ENCODE measurements around the gene PAGE2B.
A peak's percentile ranks its signal among the peaks of the same experiment; 100 is the strongest.
"Not testable (repeated sequence)": the region's sequence is repeated elsewhere in the genome, so short reads cannot be mapped to it uniquely, and the experiment has no call there.

The PAGE2B gene

GRCh38 chrX:55074851-55075467 lies at the start of gene PAGE2B:
TSS of gene PAGE2B (plus strand) at chrX:55075030. CDS start at chrX:55076042, 1,012 bp downstream.
- no peak for DNase-seq

GRCh38 chrX:55026143-55026542 lies 48.7 kb upstream of the PAGE2B start:
- DNase-seq = no peak

- DNase-seq = no peak
Observed at GRCh38 chrX:55026840-55027239, 48.0 kb upstream of the PAGE2B start.

- DNase-seq = peak; percentile 95
Observed at GRCh38 chrX:55028040-55028439, 46.8 kb upstream of the PAGE2B start.

GRCh38 chrX:55028611-55029010 lies 46.2 kb upstream of the PAGE2B start:
- DNase-seq = peak; percentile 49

GRCh38 chrX:55029291-55029690 lies 45.5 kb upstream of the PAGE2B start:
- DNase-seq = peak; percentile 26

- DNase-seq = peak; percentile 72
Observed at GRCh38 chrX:55030271-55031205, 44.3 kb upstream of the PAGE2B start, which contains the start of gene ALAS2. TSS of gene ALAS2 (minus strand) at chrX:55030977. CDS start at chrX:55026000, 4,977 bp downstream.

GRCh38 chrX:55033429-55033828 lies 41.4 kb upstream of the PAGE2B start:
- no peak for DNase-seq

GRCh38 chrX:55039471-55039870 lies 35.4 kb upstream of the PAGE2B start:
- no peak for DNase-seq

- no peak for DNase-seq
Observed at GRCh38 chrX:55041514-55041913, 33.3 kb upstream of the PAGE2B start.

GRCh38 chrX:55050599-55050998 lies 24.2 kb upstream of the PAGE2B start:
- DNase-seq = not testable (repeated sequence)

- DNase-seq = peak; percentile 21
Observed at GRCh38 chrX:55056820-55057674, 17.8 kb upstream of the PAGE2B start.

GRCh38 chrX:55057675-55058249 lies 17.1 kb upstream of the PAGE2B start:
- peak; percentile 69 for DNase-seq

- DNase-seq = not testable (repeated sequence)
Observed at GRCh38 chrX:55067180-55067579, 7.7 kb upstream of the PAGE2B start.

- DNase-seq = no peak
Observed at GRCh38 chrX:55072286-55072685, 2.5 kb upstream of the PAGE2B start.

- DNase-seq = no peak
Observed at GRCh38 chrX:55088795-55089489, 14.1 kb downstream of the PAGE2B start, which contains the start of gene PAGE2. TSS of gene PAGE2 (plus strand) at chrX:55089018. CDS start at chrX:55090021, 1,003 bp downstream.

- DNase-seq = no peak
Observed at GRCh38 chrX:55098691-55099090, 23.9 kb downstream of the PAGE2B start.

- no peak for DNase-seq
Observed at GRCh38 chrX:55099162-55099561, 24.3 kb downstream of the PAGE2B start.

- DNase-seq = no peak
Observed at GRCh38 chrX:55102754-55103153, 27.9 kb downstream of the PAGE2B start.

GRCh38 chrX:55107262-55107661 lies 32.4 kb downstream of the PAGE2B start:
- DNase-seq = no peak

GRCh38 chrX:55107911-55108310 lies 33.1 kb downstream of the PAGE2B start:
- DNase-seq = no peak

GRCh38 chrX:55109306-55109705 lies 34.5 kb downstream of the PAGE2B start:
- DNase-seq = no peak

All from hematopoietic multipotent progenitor cell treated with erythropoietin and hydrocortisone succinate and interleukin-3 and kit ligand, for 8 days (in vitro differentiated cells).